Choroid plexus epithelial cell (primary cell): ENCODE measurements around the gene NFATC2.
A peak's percentile ranks its signal among the peaks of the same experiment; 100 is the strongest.

Source experiments
- DNase-seq: peaks from one replicate; pipeline ENCODE4 v3.0.0-alpha.2; 2010; ENCODE audit warnings: low read depth
- H3K4me3 ChIP-seq: 2 replicates; pipeline ENCODE4 v1.5.1; 2011; ENCODE audit warnings: low read depth, mild to moderate bottlenecking, control low read depth, low read length, moderate library complexity
- TF ChIP-seq, protein P1 (sequence below): conservative IDR thresholded peaks from 2 replicates; pipeline ENCODE4 v1.5.1; 2011; ENCODE audit warnings: low read depth, mild to moderate bottlenecking, control low read depth, inconsistent platforms, low read length, moderate library complexity

The NFATC2 gene

DNA sequence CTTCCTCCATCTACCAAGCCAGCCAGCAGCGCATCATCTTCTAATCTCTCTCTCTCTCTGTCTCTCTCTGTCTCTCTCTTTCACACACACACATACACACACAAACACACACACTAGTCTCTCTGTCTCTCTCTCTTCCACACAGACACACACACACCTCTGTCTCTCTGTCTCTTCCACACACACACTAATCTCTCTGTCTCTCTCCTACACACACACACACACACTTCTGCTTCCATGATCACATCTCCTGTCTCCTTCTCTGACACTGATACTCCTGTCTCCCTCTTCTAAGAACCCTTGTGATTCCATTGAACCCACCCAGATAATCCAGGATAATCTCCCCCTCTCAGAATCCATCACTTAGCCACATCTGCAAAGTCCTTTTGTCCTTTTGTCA is 181.3 kb downstream of the NFATC2 start:
- DNase-seq = no peak
- TF ChIP-seq, protein P1, sequence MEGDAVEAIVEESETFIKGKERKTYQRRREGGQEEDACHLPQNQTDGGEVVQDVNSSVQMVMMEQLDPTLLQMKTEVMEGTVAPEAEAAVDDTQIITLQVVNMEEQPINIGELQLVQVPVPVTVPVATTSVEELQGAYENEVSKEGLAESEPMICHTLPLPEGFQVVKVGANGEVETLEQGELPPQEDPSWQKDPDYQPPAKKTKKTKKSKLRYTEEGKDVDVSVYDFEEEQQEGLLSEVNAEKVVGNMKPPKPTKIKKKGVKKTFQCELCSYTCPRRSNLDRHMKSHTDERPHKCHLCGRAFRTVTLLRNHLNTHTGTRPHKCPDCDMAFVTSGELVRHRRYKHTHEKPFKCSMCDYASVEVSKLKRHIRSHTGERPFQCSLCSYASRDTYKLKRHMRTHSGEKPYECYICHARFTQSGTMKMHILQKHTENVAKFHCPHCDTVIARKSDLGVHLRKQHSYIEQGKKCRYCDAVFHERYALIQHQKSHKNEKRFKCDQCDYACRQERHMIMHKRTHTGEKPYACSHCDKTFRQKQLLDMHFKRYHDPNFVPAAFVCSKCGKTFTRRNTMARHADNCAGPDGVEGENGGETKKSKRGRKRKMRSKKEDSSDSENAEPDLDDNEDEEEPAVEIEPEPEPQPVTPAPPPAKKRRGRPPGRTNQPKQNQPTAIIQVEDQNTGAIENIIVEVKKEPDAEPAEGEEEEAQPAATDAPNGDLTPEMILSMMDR = no peak
- H3K4me3 ChIP-seq = no peak overlapping the region

DNA sequence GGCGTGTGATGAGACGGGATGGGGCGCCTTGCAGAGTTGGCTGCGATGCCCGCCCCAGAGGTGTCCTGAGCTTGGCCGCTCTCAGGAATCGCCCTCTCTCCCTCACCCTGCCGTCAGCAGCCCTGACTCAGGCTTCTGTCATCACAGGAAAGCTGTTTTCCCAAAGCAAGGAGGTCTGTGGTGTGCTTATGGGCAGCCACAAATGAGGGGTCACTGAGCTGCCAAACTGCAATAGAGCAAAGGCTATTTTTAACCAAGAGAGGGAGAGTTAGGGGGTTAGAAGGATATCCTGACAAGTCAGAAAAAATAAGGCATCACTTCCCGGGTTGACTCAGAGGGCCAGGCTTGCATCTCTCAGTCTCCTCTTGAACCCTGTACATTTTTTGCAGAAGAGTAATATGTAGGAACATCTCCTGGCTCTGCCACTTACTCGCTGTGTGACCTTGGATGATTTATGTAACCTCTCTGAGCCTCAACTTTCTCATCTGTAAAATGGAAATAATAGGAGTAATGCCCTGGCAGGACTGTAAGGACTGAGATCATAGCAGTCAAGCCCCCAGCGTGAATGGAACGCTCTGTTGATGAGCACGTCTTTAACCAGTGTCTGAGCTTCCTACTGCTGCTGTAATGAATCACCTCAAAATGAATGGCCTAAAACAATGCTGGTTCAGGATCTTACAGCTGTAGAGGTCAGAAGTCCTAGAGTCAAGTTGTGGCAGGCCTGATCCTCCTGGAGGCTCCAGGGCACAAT is 181.9 kb downstream of the NFATC2 start:
- TF ChIP-seq, protein P1 = peak; percentile 2
- H3K4me3 ChIP-seq = no peak overlapping the region
- DNase-seq = peak; percentile 99

DNA sequence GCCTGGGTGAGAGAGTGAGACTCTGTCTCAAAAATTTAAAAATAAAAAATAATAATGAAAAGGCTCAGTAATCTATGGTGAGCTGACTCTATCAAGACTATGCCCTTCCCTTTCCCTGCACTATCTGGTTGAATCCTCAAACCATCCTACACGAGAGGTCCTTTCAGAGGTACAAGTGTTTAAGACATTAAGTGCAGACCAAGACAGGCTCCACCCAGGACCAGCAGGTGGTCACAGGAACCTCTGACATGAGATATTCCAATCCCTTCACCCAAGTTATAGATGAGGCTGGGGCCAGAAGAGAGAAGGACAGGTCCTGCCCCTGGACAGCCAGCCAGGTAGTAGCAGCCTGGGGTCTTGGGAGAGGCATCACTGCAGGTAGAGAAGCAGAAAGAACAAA is 182.6 kb downstream of the NFATC2 start:
- DNase-seq = peak; percentile 64
- H3K4me3 ChIP-seq = no peak overlapping the region
- TF ChIP-seq, protein P1 = no peak

DNA sequence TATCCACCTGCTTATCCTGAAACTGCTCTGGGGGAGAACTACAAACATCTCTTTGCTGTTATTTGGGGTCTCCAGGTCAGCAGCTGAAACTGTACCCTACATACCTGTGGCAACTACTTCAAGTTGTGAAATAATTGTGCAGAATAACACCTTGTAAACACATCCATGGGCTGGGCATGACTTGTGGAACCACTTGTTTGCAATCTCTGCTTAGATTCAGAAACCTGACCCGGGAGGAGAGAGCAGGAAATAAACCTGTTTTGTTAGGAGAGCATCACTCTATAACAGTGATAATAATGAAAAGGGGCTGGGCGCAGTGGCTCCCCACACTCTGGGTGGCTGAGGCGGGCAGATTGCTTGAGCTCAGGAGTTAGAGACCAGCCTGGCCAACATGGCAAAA is 183.1 kb downstream of the NFATC2 start:
- TF ChIP-seq, protein P1 = no peak
- no peak for DNase-seq
- no peak overlapping the region for H3K4me3 ChIP-seq

DNA sequence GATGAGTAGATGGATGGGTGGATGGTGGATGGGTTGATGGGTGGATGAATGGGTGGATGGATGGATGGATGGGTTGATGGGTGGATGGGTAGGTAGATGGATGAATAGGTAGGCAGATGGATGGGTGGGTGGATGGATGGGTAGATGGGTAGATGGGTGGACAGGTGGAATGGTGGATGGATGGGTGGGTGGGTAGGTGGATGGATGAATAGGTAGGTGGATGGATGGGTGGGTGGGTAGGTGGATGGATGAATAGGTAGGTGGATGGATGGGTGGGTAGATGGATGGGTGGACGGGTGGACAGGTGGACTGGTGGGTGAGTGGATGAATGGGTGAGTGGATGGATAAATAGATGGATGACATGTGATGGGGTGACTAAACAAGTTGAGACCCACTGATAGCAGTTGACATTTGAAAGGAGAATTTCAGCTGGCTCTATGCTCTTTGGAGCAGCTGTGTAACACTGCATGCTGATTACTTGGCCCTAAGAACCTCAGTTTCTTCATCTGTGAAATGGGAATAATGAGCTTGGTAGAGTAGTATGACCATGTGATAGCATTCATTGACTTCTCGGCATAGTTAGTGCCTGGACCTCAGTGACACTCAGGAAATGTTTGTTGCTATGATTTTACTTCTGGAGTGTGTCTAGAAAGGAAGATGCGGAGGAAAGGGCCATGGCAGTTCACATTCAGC is 184.3 kb downstream of the NFATC2 start:
- TF ChIP-seq, protein P1 = no peak
- DNase-seq = no peak
- H3K4me3 ChIP-seq = no peak overlapping the region

DNA sequence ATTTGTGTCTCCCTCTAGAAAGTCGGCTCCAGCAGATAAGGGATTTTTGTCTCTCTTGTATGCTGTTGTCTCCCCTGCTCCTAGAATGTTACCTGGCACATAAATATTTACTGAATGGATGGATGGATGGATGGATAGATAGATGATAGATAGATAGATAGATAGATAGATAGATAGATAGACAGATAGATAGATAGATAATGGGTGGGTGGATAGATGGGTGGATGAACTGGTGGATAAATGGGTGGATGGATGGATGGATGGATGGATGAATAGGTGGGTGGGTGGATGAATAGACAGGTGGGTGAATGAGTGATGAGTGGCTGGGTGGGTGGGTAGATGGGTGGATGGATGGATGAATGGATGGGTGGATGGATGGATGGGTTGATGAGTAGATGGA is 185.0 kb downstream of the NFATC2 start:
- TF ChIP-seq, protein P1 = no peak
- no peak for DNase-seq
- H3K4me3 ChIP-seq = no peak overlapping the region
